Astrocyte of the cerebellum (primary cell): ENCODE results near the gene CLPSL2.

ENCODE experiments used
- DNase-seq: peaks from one replicate; pipeline ENCODE4 v3.0.0-alpha.2; 2011; ENCODE audit warnings: low read depth
- H3K4me3 ChIP-seq: 2 replicates; pipeline ENCODE4 v1.5.1; 2011; ENCODE audit warnings: mild to moderate bottlenecking, low read depth, low read length, moderate library complexity
- in situ Hi-C: cut with HindIII; loops from 2 replicates; pipeline ENCODE4 v1.10.0; 2017; ENCODE audit warnings: low sequenced_read_pairs
- TF ChIP-seq, protein P1 (sequence below): IDR thresholded peaks from 2 replicates; pipeline ENCODE4 v1.5.1; 2012; ENCODE audit warnings: low read length, low read depth, moderate library complexity, mild to moderate bottlenecking; ENCODE audit errors: missing control alignments

The CLPSL2 gene

DNA sequence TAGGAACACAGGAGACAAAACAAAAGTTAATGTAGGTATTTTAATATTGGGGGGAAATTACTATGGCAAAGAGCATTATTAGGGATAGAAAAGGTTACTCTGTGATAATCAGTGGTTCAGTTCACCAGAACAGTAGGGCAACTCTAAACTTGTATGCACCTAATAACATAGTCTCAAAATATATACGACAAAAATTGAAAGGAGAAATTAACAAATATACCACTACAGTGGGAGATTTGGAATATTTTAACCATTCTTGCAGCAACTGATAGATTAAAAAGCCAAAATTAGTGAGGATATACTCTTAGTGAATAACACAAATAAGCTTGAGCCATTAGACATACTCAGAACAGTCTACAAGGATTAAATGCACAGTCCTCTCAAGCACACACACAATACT, 28.5 kb upstream of the CLPSL2 start:
- TF ChIP-seq, protein P1, sequence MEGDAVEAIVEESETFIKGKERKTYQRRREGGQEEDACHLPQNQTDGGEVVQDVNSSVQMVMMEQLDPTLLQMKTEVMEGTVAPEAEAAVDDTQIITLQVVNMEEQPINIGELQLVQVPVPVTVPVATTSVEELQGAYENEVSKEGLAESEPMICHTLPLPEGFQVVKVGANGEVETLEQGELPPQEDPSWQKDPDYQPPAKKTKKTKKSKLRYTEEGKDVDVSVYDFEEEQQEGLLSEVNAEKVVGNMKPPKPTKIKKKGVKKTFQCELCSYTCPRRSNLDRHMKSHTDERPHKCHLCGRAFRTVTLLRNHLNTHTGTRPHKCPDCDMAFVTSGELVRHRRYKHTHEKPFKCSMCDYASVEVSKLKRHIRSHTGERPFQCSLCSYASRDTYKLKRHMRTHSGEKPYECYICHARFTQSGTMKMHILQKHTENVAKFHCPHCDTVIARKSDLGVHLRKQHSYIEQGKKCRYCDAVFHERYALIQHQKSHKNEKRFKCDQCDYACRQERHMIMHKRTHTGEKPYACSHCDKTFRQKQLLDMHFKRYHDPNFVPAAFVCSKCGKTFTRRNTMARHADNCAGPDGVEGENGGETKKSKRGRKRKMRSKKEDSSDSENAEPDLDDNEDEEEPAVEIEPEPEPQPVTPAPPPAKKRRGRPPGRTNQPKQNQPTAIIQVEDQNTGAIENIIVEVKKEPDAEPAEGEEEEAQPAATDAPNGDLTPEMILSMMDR = no peak
- DNase-seq = no peak
- in situ Hi-C loops = no loop called here
- no peak overlapping the region for H3K4me3 ChIP-seq

GRCh38 chr6:35750557-35750956, 25.8 kb upstream of the CLPSL2 start:
- H3K4me3 ChIP-seq = no peak overlapping the region
- TF ChIP-seq, protein P1 = no peak
- in situ Hi-C loops = no loop called here
- no peak for DNase-seq

DNA sequence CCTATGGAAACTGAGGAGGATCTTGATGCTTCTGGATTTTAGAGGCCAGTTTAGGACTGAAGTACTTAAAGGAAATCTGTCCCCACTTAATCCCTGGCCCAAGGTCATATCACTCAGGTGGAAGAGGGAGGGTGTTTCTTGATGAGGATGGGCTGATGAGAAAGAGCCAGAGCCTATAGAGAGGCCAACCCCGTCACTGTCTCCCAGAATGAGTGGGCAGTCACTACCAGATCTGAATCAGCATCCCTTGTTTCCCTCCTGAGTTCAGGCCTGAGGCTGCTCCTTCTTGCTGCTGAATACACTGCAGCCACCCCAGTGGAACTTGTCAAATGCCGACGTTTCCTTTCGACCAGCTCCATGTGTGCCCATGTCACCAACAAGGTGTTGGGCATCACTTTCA, 24.8 kb upstream of the CLPSL2 start:
- TF ChIP-seq, protein P1 = no peak
- H3K4me3 ChIP-seq = no peak overlapping the region
- DNase-seq = no peak
- in situ Hi-C loops = no loop called here

DNA sequence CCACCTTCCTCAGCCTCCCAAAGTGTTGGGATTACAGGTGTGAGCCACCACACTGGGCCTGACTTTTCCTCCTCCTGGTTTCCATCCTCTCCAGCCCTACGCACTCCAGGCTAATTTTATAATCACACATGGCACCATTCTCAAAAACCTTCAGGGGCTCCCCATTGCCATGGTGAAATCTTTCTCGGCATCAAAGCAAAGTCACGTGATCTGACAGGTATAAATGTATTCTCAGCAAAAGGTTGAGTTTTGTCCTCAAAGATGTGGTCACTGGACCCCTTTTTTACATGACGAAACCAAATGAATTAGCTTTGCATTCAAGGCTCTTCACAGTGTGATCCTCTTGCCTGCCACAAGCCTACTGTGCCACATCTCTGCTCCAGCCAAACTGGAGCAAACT, 24.1 kb upstream of the CLPSL2 start:
- in situ Hi-C loops = no loop called here
- TF ChIP-seq, protein P1 = no peak
- no peak overlapping the region for H3K4me3 ChIP-seq
- DNase-seq = no peak

DNA sequence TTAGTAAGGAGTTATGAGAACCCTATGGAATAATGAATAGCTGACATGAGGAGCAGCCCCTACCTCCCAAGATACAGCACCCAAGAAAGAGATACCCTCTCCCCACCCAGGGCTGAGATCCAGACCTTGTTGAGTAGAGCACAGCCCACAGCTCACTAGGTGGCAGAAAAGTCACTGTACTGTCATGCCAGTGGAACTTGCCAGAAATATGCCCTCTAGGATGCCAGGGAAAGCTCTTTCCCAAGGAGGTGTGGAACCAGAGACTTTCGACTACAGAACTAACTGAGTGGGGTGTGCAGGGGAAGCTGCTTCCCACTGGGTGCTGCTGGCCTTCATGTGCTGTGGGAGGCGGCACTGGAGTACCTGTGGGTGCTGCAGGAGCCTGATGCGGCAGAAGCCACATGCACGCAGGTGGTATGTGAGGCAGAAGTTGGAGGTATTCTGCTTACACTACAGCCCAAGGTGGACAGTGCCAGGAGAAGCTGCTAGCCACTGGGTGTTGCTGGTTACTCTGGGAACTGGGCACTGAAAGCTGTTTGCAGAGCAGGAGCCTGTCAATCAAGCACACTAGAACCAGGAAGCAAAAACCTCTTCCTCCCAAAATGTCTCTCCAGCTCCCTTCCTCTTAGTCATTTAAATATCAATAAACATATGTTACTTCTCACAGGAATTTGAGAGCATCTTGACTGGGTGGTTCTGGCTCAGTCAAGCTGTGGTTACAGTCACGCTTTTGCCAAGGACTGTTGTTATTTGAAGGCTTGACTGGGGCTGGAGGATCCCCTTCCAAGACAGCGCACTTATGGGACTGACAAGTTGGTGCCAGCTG, 21.7 kb upstream of the CLPSL2 start:
- in situ Hi-C loops = no loop called here
- TF ChIP-seq, protein P1 = no peak
- DNase-seq = no peak
- H3K4me3 ChIP-seq = no peak overlapping the region

GRCh38 chr6:35755278-35755924, 21.0 kb upstream of the CLPSL2 start:
- in situ Hi-C loops = no loop called here
- TF ChIP-seq, protein P1 = no peak
- no peak for DNase-seq
- no peak overlapping the region for H3K4me3 ChIP-seq
